GM21723 (cell line): Measurements from ENCODE around the gene PLPP1.

ENCODE experiments used
- ATAC-seq: cut with Tn5 transposase; IDR thresholded peaks from one replicate; pipeline ENCODE4 v1.9.1; 2021; ENCODE audit warnings: mild to moderate bottlenecking, moderate library complexity; ENCODE audit not compliant: unreplicated experiment

The PLPP1 gene

GRCh38 chr5:55534436-55535198, at the start of gene PLPP1:
Gene PLPP1 (minus strand): TSS chr5:55534964. CDS start chr5:55534629, 335 bp downstream.
- peak; percentile 83 for ATAC-seq

- ATAC-seq = no peak
Observed at GRCh38 chr5:55583578-55583977, 48.8 kb upstream of the PLPP1 start.

GRCh38 chr5:55582256-55582655, 47.5 kb upstream of the PLPP1 start:
- no peak for ATAC-seq

- ATAC-seq = no peak
Observed at GRCh38 chr5:55580042-55580441, 45.3 kb upstream of the PLPP1 start.

GRCh38 chr5:55578771-55579170, 44.0 kb upstream of the PLPP1 start:
- no peak for ATAC-seq

- no peak for ATAC-seq
Observed at GRCh38 chr5:55577353-55578060, 42.7 kb upstream of the PLPP1 start.

- no peak for ATAC-seq
Observed at GRCh38 chr5:55576661-55577060, 41.9 kb upstream of the PLPP1 start.

- no peak for ATAC-seq
Observed at GRCh38 chr5:55575815-55576583, 41.2 kb upstream of the PLPP1 start.

- no peak for ATAC-seq
Observed at GRCh38 chr5:55572600-55572999, 37.8 kb upstream of the PLPP1 start.

- no peak for ATAC-seq
Observed at GRCh38 chr5:55572020-55572419, 37.3 kb upstream of the PLPP1 start.

- ATAC-seq = no peak
Observed at GRCh38 chr5:55570570-55570969, 35.8 kb upstream of the PLPP1 start.

- no peak for ATAC-seq
Observed at GRCh38 chr5:55570026-55570425, 35.3 kb upstream of the PLPP1 start.

- ATAC-seq = no peak
Observed at GRCh38 chr5:55569513-55569865, 34.7 kb upstream of the PLPP1 start.

- no peak for ATAC-seq
Observed at GRCh38 chr5:55568654-55569512, 34.1 kb upstream of the PLPP1 start.

- peak; percentile 93 for ATAC-seq
Observed at GRCh38 chr5:55564721-55565120, 30.0 kb upstream of the PLPP1 start.

- ATAC-seq = no peak
Observed at GRCh38 chr5:55558484-55558883, 23.7 kb upstream of the PLPP1 start.

- ATAC-seq = no peak
Observed at GRCh38 chr5:55557123-55557522, 22.4 kb upstream of the PLPP1 start.

- no peak for ATAC-seq
Observed at GRCh38 chr5:55554585-55555202, 19.9 kb upstream of the PLPP1 start.

GRCh38 chr5:55551904-55552303, 17.1 kb upstream of the PLPP1 start:
- no peak for ATAC-seq

- no peak for ATAC-seq
Observed at GRCh38 chr5:55551358-55551757, 16.6 kb upstream of the PLPP1 start.
